AG20443 (cell line): ENCODE measurements around the gene PAQR3.
A peak's percentile ranks its signal among the peaks of the same experiment; 100 is the strongest.
"Not testable (repeated sequence)": the region's sequence is repeated elsewhere in the genome, so short reads cannot be mapped to it uniquely, and the experiment has no call there.

Source experiments
- DNase-seq: peaks from one replicate; pipeline ENCODE4 v3.0.0; 2012; ENCODE audit warnings: low spot score, mixed read lengths

Gene PAQR3

DNA sequence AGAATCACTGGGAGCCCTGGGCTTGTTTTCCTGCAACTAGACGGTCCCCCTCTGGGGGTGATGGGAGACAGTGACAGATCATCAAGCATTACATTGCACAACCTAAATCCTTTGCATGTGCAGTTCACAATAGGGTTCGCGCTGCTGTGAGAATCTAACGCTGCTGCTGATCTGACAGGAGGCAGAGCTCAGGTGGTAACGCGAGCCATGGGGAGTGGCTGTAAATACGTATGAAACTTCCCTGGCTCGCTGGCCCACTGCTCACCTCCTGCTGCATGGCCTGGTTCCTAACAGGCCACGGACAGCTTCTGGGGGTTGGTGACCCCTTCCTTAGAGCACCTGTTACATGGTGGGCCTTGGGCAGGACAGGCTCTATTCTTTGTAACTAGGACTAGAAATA, 10.4 kb downstream of the PAQR3 start:
- no peak for DNase-seq

DNA sequence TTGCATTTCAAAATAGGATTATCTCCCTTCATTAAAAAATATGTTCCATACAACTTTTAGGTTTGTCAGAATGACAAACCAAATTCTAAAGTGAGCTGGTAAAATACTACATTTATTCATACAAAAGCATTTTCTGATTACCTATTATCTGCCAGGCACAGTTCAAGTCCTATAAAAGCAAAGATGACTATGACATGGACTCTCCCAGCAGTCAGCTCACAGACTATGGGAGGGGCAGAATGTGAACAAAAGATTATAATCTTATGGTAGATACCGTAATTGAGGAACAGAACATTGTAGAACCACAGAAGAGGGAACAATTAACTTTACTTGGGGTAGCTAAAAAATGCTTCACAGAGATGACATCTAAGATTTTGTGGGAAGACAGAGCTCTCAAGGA, 12.4 kb downstream of the PAQR3 start:
- no peak for DNase-seq

DNA sequence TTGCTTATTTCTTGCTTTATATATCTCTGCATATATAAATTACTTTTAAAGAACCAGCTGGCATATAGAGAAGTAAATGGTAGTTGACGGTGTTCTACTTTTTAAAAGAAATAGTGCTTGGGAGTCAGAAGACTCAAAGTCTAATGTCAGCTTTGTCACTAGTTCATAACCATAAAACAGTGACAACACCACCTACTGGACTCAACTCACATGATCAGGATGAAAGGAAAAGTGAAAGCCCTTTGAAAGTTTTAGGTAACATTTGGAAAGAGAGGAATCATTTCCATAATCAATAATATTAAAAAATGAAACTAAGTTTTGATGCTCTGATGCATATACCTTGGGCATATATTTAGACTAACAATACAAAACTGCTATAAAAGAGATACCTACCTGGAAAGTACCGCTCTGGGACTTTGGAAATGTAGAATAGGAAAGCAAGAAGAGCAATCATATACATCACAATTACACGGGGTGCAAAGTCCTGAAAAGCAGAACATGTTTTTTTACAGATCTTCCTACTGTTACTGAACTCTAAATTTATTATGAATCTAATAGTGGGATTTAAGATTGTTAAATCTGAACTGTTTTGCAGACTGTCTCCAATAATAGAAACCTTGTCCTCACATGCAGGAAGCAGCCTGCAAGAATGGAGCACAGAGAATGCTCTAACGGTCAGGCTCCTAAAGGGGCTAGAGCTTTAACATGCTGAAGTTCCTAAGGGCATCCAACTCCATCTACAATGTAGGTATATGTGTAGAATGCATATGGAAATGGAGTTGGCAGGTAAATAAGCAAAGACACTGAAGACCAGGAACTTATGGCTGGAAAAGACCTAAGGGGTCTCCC, 15.6 kb downstream of the PAQR3 start:
- no peak for DNase-seq

DNA sequence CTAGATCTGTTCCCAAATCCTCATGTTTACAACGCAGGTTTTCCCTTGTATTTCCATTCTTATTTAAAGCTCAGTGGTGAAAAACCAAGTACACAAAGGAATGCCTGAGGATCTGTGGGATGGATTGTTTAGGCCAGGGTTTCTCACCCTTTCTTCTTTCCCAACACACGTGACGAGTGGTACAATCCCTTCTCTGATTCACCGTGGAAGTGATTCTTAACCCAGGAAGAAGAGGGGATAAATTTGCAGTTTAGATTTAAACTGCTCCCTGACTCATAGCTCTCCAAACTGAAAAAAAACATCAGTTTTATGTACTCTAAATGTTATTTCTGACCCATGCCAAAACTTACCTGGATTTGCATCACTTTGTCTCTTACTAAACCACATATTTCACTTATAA, 17.0 kb downstream of the PAQR3 start:
- peak; percentile 22 for DNase-seq

DNA sequence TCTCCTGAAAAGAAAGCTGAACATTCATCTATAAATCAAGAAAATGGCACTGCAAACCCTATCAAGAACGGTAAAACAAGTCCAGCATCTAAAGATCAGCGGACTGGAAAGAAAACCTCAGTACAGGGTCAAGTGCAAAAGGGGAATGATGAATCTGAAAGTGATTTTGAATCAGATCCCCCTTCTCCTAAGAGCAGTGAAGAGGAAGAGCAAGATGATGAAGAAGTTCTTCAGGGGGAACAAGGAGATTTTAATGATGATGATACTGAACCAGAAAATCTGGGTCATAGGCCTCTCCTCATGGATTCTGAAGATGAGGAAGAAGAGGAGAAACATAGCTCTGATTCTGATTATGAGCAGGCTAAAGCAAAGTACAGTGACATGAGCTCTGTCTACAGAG, 28.6 kb downstream of the PAQR3 start:
- DNase-seq = no peak

DNA sequence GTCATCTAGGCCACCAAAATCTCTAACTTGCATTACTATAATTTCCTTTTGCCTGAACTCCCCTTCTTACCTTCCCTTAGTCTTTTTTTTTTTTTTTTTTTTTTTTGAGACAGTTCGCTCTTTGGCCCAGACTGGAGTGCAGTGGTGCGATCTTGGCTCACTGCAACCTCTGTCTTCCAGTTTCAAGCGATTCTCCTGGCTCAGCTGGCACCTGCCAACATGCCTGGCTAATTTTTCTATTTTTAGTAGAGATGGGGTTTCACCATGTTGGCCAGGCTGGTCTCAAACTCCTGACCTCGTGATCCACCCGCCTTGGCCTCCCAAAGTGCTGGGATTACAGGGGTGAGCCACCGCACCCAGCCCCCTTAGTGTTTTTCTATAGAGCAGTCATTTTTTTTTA, 30.3 kb downstream of the PAQR3 start:
- DNase-seq = not testable (repeated sequence)

DNA sequence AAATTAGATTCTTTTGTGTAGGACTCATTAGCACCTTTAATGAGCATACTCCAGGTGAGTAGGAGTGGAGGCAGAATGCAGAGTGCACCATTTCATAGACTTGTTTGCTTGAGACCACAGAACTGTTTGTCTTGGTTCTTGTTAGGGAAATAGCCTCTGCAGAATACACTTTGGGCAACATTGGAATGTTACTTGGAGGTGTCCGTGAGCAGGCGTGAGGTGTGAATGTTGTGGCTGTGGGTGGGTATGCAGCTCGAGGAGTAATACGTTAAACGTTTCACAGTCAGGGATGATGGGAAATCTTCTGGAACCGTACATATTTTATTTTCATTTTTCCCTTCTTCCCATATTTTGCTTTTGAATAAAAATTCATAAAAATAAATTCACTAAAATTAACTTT, 31.6 kb downstream of the PAQR3 start:
- no peak for DNase-seq

DNA sequence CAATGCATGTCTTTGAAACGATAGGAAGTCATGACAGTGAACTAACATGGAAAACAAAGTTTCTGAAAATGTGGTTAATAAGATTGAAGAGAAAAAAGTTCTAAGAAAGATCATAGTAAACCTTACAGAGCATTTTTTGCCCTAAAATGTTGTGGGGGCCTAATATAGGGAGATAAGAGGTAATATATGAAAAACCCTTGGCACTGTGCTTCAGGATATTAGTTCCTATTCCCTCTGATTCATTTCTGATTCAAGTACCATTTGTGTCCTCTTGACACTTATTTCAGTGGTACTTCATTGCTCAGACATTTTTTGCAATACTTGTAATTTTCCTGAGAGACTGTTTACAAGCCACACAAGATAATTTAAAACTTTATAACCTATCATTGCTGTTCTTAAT, 35.1 kb downstream of the PAQR3 start:
- no peak for DNase-seq

DNA sequence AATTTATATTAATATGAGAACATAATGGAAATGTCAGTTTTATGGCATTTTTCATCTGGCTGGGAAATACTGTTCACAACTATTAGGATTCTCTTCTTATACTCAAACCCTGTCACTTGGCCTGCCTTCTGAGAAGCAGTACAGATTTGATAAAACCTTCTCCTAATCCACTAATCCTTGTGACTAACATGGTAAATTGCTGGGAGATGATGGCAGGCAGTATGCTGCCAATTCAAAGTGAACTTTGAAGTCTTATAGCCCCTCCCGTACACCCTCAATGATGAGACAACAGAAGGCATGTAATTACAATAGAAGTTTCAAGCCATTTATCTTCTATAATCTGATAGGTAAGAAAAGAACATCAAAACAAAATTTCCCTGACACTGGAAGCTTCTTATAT, 36.9 kb downstream of the PAQR3 start:
- no peak for DNase-seq

DNA sequence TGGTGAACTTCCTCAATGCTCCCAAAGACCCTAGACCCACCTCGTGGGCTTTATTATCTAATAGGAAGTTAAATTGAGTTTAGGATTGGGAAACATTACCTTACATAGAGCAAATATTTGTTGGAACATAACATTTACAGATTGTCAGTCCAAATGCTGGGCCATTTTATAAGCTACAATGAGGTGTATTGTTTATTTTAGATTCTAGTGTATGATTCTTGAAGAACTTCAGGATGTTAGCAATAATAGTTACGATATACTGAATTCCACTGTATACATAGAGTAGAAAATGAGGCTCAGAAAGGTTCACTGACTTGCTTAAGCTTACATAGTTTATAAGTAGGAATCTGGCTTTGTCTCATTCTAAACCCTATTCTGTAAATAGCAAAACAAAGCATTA, 37.4 kb downstream of the PAQR3 start:
- DNase-seq = no peak

DNA sequence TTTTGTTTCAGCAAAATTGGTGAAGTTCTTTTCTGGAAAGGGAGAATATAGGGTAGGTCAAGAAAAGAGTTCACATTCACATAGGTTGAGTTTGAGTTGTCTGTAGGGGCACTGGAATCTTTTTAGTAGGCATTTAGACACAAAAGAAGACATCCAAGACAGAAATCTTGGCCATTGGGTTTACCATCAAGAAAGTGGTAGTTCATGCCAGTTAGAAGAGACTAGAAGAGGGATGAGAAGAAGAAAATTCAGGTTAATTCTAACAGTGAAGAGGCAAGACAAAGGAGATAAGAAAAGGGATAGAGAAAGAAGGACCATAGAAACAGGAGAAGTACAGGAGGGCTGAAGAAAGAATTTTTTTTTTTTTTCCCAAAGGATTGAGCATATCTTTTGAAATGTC, 39.9 kb downstream of the PAQR3 start:
- DNase-seq = no peak

DNA sequence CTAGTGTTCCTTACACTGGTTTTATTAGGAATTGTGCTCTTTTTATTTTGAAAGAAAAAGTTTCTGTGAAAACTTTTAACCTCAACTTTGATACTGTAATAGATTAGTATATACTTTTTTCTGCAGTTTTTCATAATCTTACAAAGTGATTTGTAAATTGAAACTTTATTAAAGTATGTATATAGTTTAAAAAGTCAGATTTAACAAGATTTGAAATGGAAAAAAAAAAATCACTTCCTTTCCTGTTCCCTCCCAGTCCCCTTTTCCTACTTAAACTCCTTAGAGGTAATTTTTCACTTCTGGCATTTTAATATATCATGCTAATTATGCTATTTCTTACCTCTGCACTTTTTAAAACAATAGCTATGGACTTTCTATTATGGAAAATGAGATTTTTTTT, 49.3 kb downstream of the PAQR3 start:
- DNase-seq = no peak

DNA sequence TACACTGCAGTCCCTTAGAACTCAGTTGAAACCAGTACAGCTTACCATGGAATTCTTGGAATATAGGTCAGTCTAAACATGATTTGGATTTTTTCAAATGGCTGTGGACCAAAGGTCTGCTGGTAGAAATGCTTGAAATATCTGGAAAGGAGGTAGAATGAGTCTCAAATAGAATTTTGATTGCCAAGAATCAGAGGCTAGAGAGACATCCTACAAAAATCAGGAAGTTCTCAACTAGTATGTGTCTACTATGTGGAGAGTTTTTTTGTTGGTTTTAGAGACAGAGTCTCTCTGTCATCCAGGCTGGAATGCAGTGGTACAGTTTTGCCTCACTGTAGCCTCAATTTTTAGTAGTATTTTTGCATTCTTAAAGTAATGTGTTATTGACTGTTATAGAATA, 53.6 kb downstream of the PAQR3 start:
- peak; percentile 25 for DNase-seq

DNA sequence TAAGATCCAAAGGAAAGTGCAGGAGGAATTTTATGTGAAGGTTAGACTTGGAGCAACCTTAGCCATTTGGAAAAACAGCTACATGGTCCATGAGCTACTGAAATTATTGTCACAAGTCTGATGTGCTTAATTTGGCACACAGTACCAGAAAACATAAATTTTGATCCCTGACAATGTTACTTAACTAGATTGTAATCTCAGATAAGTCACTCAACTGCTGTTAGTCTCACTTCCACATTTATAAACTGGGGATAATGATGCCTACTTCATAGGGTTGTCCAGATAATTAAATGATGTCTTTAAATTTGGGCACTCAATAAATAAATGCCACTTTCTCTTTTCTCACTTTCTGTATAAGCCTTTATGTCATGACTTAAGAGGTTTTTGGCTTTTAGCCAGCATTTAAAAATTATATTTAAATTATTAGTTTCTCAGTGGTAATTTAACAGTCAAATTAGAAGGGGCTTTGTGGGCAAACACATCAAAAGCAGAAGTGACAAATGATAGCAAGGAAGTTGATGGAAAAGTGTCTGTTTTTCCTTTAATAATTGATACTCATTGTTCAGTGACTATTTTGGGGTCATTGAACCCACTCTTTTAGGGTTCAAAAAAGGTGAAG, 58.3 kb downstream of the PAQR3 start:
- DNase-seq = no peak

DNA sequence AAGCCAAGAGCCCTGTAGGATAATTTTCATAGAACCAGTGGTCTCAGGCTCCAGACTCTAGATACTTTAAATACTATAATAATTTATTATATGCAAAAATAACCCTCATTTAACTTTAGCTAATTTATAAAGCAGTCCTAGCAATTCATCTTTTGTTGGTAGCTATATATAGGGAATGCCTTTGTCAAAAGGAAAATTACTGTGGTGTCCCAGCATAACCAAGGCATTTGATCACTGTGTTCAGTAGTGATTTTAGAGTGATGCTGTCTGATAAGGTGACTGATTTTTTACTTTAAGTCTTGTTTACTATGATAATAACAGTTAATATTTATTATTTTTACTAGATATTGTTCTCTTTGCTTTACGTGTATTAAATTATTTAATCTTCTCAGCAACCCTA, 61.2 kb downstream of the PAQR3 start:
- no peak for DNase-seq

DNA sequence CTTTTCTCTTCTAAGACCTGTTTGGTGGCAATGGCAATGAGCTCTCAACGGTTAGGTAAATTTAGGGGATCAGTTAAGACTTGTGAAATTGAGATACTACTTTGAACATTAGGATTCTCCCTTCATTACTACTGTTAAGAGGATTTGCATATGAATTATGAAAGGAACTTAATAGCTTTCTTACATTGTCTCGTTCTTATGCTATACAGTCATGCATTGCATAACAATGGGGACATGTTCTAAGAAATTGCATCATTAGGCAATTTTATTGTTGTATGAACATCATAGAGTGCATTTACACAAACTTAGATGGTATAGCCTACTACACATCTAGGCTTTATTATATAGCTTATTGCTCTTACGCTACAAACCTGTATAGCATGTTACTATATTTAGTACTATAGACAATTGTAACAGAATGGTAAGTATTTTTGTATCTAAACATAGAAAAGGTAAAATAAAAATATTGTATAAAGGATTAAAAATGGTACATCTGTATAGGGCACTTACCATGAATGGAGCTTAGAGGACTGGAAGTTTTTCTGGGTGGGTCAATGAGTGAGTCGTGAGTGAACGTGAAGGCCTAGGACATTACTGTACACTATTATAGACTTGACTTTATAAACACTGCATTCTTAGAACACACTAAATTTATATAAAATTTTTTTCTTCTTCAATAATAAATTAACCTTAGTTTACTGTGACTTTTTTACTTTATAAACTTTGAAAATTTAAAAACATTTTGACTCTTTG, 62.5 kb downstream of the PAQR3 start:
- DNase-seq = no peak

DNA sequence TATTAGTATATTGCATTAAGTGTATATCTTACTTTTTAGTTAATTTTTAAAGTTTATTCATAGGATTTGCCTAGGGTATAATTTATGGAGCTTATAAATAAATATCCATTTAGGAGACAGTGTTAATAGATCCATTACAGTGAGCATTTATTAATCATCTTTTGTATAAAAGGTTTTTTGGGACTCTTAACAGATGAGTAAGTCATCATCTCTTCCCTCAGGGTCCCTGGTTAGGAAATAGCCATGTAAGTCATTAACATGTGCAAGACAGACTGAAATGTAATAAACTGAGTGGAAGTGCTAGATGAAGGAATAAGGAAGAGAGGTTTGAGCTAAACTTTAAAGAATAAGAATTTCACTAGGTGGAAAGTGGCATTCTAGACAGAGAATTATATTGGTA, 69.2 kb downstream of the PAQR3 start:
- DNase-seq = no peak

DNA sequence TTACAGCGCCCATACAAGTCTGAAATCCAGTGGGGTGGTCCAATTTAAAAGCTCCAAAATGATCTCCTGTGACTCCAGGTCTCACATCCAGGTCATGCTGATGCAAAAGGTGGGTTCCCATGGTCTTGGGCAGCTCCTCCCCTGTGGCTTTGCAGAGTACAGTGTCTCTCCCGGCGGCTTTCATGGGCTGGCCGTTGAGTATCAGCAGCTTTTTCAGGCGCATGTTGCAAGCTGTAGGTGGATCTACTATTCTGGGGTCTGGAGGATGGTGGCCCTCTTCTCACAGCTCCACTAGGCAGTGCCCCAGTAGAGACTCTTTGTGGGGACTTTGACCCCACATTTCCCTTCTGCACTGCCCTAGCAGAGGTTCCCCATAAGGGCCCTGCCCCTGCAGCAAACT, 70.5 kb downstream of the PAQR3 start:
- not testable (repeated sequence) for DNase-seq

DNA sequence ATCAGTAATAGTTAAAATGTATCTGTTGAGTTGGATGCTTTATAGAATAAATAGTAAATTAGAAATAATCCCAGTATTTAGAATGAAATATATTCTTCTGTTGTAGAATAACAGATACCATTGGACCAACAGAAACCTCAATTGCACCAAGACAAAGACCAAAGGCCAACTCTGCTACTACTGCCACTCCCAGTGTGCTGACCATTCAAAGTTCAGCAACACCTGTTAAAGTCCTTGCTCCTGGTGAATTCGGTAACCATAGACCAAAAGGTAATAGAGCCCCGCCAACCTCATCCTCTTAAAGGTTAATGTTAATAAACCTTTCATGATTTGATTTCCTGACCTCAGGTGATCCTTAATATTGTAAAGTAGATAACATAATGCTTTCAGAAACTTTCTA, 73.8 kb downstream of the PAQR3 start:
- no peak for DNase-seq

DNA sequence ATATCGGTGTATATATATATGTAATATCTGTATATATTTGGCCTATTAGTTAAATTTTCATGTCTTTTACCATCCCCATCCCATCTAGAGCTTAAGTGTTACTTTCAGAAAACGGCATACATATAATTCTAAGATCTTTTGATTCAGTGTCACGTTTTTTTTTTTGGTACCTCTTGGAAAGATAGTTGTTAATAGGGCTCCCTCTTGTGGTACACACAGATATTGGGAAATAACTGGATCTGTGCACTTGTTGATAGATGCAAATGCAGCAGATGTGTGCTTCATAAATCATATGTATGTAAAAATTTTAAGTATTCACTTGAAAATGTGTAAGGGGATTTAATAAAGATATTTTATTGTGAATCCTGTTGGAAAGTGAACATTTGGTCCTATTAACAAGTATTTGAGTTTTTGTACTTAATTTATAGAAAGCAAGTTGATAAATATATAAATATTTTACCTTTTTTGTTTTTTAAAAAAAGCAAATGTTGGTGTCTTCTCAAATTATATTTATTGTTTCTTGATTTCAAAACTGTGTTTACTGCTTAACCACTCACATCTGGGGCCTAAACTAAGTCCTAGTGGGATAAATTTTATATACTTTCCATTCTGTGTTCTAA, 74.7 kb downstream of the PAQR3 start:
- DNase-seq = peak; percentile 42

DNA sequence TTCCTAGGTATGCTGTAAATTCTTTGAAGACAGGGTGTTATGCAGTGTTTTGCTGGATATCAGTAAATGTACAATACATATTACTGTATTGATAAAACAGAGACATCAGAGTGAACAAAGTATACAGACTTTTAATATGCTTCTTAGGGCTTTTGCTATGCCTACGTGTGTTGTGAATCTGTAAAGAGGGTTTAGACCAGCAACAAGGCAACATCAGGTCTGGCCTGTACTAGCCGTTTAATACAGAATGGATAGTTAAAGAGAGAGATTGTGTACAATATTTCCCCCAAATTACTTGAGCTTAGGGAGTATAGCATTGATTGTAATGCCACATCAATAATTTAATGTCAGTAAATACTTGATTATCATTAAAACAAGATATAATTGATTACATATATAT, 75.2 kb downstream of the PAQR3 start:
- no peak for DNase-seq

DNA sequence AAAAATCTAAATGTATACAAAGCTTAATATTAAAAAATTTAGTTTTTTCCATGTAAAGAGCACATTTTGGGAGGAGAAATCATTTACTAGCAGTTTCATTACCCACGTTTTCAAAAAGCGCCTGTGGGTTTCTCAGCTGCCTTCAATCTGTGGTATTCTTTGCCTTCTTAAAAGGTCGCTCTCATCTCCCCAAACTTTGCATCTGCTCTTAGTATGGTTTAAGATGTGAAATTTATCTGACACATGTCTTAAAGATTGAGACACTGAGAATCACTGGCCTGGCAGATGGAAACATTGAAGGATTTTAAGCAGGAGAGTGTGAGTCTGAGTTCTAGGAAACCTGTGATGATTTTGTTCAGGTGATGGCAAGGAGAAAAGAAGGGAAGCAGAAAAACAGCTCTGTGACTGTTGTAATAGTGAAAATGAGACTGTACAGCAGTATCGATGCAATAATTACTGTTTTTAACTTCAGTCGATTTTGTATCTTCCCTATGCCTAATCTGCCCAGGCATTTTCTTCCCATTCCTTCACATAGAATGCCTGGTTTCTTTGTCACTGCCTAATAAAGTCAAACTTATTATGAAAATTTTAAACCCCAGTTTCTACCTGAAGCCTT, 75.9 kb downstream of the PAQR3 start:
- DNase-seq = no peak
